NCI-H82 treated with DMSO at 0.1 percent for 48 hours (cell line): ENCODE data around the gene BABAM1.

Experiments used
- DNase-seq: peaks from one replicate; lab custom pipeline; 2025; ENCODE audit not compliant: unreplicated experiment; lab: John Stamatoyannopoulos, UW

Gene BABAM1

DNA sequence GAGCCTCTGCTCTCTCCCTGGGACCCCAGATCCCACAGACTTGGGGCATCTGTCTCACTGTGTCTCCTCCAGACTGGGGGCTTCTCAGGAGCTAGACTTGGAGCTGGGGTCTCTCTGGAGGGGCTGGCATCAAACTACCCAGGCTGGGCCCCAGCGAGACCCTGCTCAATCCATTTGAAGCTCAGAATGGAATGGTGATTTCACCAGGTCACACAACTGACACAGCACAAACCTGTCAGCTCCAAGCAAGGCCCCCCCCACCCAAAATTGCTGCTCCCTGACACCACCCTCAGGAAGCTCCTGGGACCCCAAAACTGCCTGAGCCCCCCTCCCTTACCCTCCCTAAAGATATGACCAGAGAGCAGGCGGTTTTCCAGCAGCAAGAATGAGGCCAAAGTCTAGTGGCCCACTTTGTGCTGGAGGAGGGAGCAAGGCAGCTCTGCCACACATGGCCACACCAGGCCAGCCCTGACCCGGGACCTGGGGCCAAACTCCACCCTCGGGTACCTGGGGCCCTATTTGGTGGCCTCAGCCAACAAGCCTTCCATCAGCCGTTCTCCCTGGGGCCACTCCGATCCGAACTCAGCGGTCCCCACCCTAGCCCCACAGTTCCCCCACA, 23.9 kb upstream of the BABAM1 start:
- DNase-seq = no peak

DNA sequence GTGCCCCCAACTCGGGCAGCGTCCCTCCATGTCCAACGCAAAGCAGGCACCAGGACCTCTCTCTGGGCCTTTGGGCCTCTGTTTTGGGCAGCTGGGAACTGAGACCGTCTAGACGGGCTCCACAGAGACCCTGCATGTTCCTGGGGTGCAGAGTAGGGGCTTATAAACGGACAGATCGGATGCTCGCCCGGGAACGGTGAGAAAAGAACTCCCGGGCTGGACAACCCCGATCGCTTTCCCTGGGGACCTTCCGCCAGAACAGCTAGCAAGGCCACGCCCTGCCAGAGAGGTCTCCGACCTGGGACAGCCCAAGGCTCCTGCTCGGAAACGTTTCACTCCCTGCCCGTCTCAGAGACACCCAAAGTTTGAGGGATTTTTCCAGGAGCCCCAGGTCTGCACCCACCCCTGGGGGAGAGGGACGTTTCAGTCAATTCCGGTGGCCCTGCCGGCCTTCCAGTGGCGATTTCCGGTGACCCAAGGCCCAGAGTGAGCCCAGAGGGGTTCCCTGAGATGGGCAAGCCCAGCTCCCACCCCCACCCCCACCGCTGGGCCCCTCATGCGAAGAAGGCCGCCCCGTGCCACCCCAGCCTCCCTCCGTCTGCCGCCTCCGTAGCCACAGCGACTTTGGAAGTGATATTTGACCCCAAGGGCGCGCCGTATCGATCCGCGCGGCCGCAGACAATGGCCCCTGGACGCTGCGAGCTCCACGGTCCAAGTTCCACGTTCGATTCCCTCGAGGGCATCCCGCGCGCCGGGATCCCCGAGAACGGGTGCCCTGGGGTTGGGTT, 23.2 kb upstream of the BABAM1 start:
- no peak for DNase-seq

DNA sequence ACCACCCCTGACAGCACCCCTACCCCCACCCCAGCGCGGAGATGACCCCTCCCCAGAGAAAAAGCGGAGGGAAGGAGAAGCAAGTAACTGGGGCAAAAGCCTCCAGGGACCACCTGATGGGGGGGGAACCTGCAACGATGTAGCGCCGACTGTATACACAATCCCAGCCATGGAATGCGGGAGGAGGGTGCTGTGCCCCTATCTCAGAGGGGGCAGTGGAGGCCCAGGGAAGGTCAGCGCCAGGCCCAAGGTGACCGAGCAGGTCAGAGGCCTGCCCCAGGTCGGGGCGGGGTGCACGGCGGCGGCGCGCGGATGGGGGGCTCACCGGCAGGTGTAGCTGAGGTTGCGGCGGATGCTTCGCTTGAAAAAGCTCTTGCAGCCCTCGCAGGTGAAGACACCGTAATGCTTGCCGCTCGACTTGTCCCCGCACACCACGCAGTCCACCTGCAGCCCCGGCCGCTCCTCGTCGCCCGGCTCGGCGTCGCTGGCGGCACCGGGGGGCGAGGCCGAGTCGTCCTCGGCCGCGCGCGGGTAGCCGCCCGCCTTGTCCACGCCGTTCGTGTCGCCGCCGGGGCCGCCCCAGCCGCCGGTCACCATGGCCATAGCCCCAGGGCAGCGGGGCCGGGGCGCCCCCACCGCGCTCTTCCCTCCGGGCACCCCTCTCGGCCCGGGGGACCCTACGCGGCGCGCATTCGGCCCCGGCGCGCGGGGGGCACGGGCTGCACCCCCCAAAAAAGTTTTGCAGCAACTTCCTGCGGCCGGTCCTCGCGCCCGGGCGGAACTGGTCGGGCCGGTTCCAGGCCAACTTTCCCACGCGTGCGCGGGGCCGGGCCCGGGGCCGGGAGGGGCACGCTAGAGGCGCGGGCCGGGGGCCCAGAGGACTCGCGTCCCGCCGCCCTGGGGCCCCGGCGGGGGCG, 22.4 kb upstream of the BABAM1 start:
- DNase-seq = no peak

- DNase-seq = no peak
Measured at GRCh38 chr19:17245535-17245984, 21.7 kb upstream of the BABAM1 start, which contains the start of gene NR2F6. Gene NR2F6, minus strand, starts transcription at chr19:17245919. Its CDS starts 699 bp downstream, at chr19:17245220.

DNA sequence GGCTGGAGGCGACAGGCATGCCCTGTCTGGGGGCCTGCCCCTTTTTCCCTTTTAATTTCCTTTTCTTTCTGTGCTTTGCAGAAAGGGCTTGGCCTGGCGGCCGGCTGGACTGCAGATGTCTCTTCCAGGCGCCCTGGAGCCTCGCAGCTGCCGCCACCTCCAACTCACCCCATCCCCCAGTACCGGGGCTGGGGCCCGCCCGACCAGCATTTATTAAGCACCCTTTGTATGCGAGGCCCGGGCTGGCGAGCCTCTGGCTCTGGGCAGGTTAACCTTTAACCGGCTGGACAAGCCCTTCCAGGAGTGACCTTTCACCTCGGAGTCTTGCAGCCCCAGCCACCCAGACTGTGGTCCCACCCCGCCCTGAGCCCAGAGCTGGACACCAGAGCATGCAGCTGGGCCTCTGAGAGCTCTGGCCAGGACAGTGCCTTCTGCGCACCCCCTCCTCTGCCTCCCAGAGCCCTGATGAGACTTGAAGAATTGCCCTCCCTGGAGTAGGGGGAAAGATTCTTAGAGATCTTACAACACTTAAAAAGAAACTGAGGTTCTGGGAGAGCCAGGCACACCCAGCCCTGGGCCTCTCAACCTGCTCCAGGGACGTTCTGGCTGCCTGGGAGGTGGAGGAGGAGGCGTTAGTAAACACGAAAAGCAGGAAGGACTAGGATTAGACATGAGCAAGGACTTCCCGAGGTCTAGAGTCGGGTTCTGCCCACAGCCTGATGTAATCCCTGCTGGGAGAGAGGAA, 20.4 kb upstream of the BABAM1 start:
- no peak for DNase-seq

DNA sequence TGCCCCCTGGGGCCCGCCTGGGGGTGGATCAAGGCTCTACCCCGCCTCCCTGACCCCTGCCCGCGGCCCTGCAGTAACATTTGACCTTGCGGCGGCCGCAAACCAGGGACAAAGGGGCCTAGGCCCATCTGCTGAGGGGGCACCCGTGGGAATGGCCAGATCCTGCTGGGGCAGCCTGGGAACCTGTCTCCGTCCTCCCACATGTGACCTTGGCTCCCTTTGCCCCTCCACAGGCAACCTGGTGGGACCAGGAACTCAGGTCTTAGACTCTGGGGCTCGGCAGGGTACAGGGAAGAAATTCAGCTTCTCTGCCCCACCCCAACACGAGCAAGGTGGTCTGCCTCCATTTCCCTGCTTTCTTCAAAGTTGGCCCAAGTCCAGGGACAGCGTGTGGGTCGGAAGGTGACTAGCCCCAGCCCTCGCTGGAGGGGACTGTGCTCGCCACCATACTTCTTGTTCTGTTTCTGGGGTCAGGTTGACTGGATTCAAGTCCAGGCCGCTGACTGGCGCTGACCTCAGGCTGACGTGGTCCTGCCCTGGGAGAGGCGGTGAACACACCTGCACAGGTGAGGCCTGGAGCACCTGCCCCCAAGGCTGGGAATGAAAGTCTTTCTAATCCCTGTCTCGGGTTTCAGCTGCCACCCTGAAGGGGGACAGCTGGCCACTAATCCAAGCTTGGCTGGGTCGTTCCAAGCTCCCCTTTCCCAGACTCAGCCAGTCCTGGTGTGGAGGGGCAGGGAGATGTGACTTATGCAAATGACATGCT, 19.0 kb upstream of the BABAM1 start:
- peak; percentile 94 for DNase-seq

GRCh38 chr19:17249887-17250548, 17.2 kb upstream of the BABAM1 start:
- no peak for DNase-seq

GRCh38 chr19:17254636-17255035, 12.6 kb upstream of the BABAM1 start:
- no peak for DNase-seq

DNA sequence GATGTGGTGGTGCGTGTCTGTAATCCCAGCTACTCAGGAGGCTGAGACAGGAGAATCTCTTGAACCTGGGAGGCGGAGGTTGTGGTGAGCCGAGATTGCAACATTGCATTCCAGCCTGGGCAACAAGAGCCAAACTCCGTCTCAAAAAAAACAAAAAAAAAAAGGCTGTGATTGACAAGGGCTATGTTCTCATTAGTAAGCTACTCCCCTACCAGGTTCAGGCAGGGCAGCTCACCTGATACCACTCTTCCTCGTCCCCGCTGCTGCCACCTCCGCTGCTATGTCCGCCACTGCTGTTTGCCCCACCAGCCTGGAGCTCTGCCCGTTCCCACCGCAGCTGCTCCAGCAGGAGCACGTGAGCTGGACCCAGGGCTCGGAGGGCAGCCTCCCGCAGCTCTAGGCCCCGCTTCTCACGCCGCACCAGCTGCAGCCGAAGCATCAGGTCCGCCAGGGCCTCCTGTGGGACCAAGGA, 12.1 kb upstream of the BABAM1 start:
- DNase-seq = no peak

DNA sequence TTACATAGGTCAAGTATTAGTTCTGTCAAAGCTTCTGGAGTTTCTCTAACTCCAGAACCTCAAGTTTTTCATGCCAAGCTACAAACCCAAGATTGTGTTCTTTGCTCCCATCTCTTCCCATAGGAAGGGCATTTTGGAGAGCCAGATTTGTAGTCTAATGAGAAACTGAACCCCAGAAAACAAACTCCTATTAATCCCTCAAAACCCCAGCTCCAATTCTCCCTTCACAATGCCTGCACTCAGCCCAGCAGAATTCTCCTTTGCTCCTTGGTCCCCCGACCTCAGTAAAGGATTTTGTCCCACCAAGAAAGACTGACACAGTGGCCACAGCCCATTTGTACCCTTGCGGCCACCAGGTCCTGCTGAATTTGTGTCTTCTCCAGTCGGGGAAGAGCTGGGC, 11.1 kb upstream of the BABAM1 start:
- DNase-seq = no peak

DNA sequence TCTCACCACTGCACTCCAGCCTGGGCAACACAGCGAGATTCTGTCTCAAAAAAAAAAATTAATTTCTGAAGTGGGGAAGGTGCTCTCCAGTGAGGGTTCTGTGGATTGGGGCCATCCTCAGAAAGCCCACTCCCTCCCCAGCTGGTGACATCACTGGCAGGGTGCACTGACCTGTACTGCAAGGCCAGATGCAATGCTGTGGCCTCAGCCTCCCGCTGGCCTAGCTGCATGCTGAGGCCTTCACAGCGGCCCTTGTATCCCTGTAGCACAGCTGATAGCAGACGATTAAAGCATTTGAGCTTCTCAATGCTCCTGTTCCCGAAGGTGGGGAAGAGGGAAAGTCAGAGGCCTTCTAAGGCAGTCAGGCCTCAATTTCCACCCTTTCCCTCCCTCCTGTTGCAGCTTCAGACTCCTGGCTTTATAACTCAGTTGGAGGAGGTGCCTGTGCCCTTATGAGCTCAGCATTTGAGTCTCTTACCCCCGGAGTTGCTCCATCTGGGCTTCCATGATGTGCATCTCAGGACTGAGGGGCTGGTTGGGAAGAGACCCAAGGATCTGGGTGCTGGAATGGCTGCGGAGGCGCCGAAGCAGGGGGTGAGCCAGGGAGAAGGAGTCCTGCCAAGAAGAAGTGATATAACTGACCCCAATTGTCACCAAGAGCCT, 8.0 kb upstream of the BABAM1 start:
- DNase-seq = no peak

DNA sequence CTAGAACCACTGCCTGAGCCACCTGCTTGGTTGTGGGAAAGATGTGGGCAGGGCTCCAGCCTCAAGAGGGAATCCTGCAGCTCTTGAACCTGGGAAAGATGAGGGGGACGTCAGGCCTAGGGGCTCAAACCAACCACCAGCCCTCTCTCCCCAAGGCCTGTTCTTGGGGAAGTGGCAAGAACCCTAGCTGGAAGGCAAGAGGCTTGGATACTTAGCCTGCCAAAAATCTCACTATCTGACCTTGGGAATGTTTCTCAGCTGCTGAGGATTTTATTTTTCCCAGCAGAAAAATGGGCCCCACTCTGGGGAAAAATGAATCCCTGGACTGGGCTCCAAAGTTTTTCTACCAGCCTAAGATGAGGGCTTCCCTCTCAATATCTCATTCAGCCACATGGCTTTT, 7.3 kb upstream of the BABAM1 start:
- no peak for DNase-seq

GRCh38 chr19:17260842-17261325, 6.4 kb upstream of the BABAM1 start:
- DNase-seq = peak; percentile 97

DNA sequence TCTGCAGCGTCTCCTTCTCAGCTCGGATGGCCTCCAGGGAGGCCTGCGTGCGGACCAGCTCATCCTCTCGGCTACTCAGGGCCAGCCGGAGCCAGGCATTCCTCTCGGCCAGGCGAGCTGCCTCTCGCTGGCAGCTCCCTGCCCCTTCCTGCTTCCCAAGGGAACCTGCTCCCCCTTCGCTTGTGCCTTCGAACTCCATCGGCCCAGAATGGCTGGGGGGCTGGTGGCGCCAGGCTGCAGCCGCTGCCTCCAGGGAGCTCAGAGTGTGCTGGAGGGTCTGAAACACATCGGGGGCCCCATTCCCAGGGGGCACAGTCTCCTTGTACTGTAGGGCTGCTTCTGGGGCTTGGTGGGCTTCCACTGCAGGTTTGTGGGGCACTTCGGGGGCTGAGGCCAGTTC, 4.7 kb upstream of the BABAM1 start:
- DNase-seq = no peak

GRCh38 chr19:17263712-17264640, 3.3 kb upstream of the BABAM1 start:
- no peak for DNase-seq

DNA sequence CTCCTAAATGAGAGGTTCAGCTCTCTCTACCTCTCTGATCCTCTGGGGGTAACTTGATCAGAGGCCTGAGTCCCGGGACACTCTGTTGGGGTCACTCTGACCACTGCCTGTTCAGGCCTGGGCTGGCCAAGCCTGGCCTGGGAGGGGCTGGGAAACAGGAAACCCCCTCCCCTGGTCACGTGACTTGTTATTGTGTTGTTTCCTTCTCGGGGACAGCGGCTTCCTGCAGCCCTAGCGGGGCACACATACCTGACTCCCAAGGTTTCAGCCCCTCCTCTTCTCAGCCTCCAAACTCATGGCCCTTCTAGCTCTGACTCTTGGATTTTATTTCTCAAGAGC, 2.6 kb upstream of the BABAM1 start, which contains the start of gene USHBP1:
USHBP1 (minus strand) TSS at position 105 of the 339 bp plus-strand sequence. CDS start 446 bp downstream, outside the sequence.
- no peak for DNase-seq

DNA sequence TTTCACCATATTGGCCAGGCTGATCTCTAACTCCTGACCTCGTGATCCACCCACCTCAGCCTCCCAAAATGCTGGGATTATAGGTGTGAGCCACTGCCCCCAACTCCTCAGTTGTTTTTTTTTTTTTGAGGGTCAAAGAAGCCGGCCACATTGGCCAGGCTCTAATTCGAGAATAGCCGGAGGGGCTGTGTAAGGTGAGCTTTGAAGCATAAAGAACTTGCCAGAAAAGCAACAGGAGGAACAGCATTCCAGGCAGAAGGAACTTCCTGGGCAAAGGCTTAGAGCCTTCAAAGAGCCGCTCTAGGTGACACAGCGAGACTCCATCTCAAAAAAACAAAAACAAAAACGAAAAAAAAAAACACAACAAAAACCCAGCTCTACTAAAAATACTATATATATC, 1.2 kb upstream of the BABAM1 start:
- no peak for DNase-seq

DNA sequence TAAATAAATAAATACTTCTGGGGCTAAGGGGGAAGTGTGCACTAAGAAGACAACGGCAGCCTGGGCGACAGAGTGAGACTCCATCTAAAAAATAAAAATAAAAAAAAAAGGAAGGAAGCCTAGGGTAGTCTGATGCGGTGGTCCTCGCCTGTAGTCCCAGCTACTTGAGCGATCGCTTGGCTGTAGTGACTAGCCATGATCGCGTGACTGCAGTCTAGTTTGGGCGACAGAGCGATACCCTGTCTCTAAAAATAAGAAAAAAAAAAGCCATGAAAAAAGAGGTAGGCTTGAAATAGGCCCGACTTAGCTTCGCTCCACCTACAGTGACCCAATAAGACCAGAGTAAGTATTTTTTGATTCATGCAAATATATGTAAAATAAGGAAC, 661 bp upstream of the BABAM1 start:
- DNase-seq = no peak
